Cardiac septum (tissue), 1 donor: Measurements from ENCODE around the gene TNFRSF19. TPM values are rescaled to one million over a fixed set of nuclear protein-coding genes. Genes with fewer than 3 reads are reported as not detected.

Source experiments
- DNase-seq: peaks from one replicate; pipeline ENCODE4 v3.0.0-alpha.2; 2020; ENCODE audit warnings: low spot score
- intact Hi-C: fragments of 100-400 bp; cut with DNase I; formaldehyde crosslinking; loops from one replicate; pipeline ENCODE4 v1.14.0; 2022
- total RNA-seq: library from RNA; stranded (reverse); fragmentation: NEBNext Ultra II Directional; extraction: Animal tissue kit (Norgen Biotek cat#: 25700); gene quantifications from one replicate; pipeline ENCODE4 v1.2.1, GENCODE V29; 2021
- donor health status: DM: no; HTN: no; CAD: no.

Gene TNFRSF19
- total RNA-seq, 1 donor from 2014 or later: 20.0 TPM

- intact Hi-C loops: no loop called here
- DNase-seq: no peak
Measured at GRCh38 chr13:23599083-23599925, 29.1 kb downstream of the TNFRSF19 start.

GRCh38 chr13:23600100-23600499 lies 29.9 kb downstream of the TNFRSF19 start:
- no peak for DNase-seq
- intact Hi-C loops: no loop called here

- intact Hi-C loops: no loop called here
- no peak for DNase-seq
Measured at GRCh38 chr13:23600534-23600933, 30.3 kb downstream of the TNFRSF19 start.

- DNase-seq: no peak
- intact Hi-C loops: no loop called here
Measured at GRCh38 chr13:23605831-23606230, 35.6 kb downstream of the TNFRSF19 start.

- DNase-seq: no peak
- intact Hi-C loops: no loop called here
Measured at GRCh38 chr13:23608138-23608537, 37.9 kb downstream of the TNFRSF19 start.

- DNase-seq: no peak
- intact Hi-C loops: no loop called here
Measured at GRCh38 chr13:23608701-23609413, 38.6 kb downstream of the TNFRSF19 start.

GRCh38 chr13:23609414-23609760 lies 39.2 kb downstream of the TNFRSF19 start:
- intact Hi-C loops: no loop called here
- DNase-seq: no peak

GRCh38 chr13:23609874-23610576 lies 39.8 kb downstream of the TNFRSF19 start:
- no peak for DNase-seq
- intact Hi-C loops: no loop called here

GRCh38 chr13:23610966-23611491 lies 40.8 kb downstream of the TNFRSF19 start:
- intact Hi-C loops: no loop called here

GRCh38 chr13:23612182-23612581 lies 42.0 kb downstream of the TNFRSF19 start:
- no peak for DNase-seq
- intact Hi-C loops: no loop called here

More at GRCh38 chr13:23610966-23611491, 40.8 kb downstream of the TNFRSF19 start:
- DNase-seq: no peak

GRCh38 chr13:23612731-23613130 lies 42.5 kb downstream of the TNFRSF19 start:
- no peak for DNase-seq
- intact Hi-C loops: no loop called here

GRCh38 chr13:23613596-23613995 lies 43.4 kb downstream of the TNFRSF19 start:
- DNase-seq: no peak
- intact Hi-C loops: no loop called here

GRCh38 chr13:23615395-23616081 lies 45.3 kb downstream of the TNFRSF19 start:
- intact Hi-C loops: no loop called here

GRCh38 chr13:23616228-23616627 lies 46.0 kb downstream of the TNFRSF19 start:
- DNase-seq: no peak
- intact Hi-C loops: no loop called here

More at GRCh38 chr13:23615395-23616081, 45.3 kb downstream of the TNFRSF19 start:
- DNase-seq: no peak

GRCh38 chr13:23617551-23618024 lies 47.4 kb downstream of the TNFRSF19 start:
- DNase-seq: no peak
- intact Hi-C loops: no loop called here

- intact Hi-C loops: no loop called here
- no peak for DNase-seq
Measured at GRCh38 chr13:23618341-23618740, 48.1 kb downstream of the TNFRSF19 start.

- intact Hi-C loops: no loop called here
- no peak for DNase-seq
Measured at GRCh38 chr13:23619068-23619855, 49.0 kb downstream of the TNFRSF19 start.

- intact Hi-C loops: no loop called here
- DNase-seq: no peak
Measured at GRCh38 chr13:23620211-23620610, 50.0 kb downstream of the TNFRSF19 start.
